Transverse colon (tissue), 4 donors: ENCODE data around the gene SVIL.

ENCODE experiments used
- CTCF ChIP-seq, 5 experiments: fragments of 200-600 bp in 3 of 5; fragments of 450-650 bp in 2 of 5; sonication (generic) in 3 of 5; IDR thresholded peaks; 1 replicate in 2 of 5; 2 replicates in 3 of 5; pipeline ENCODE4 v1.5.1; 2016 to 2017; ENCODE audit warnings: antibody characterized with exemption in 5 of 5, inconsistent platforms in 3 of 5, mild to moderate bottlenecking in 2 of 5, moderate library complexity in 1 of 5
- EP300 ChIP-seq: sonication (generic); formaldehyde crosslinking; IDR thresholded peaks from one replicate; pipeline ENCODE4 v1.6.1; 2017; ENCODE audit warnings: antibody characterized with exemption, low read depth
- POLR2A ChIP-seq: fragments of 450-650 bp; IDR thresholded peaks from one replicate; pipeline ENCODE4 v1.6.1; 2016; ENCODE audit warnings: antibody characterized with exemption, mild to moderate bottlenecking, moderate library complexity
- POLR2AphosphoS5 ChIP-seq, 3 donors: sonication (generic); formaldehyde crosslinking; IDR thresholded peaks; one replicate each; pipeline ENCODE4 v1.6.1; 2016; ENCODE audit warnings: antibody characterized with exemption in 3 of 3

- no peak for TF ChIP-seq CTCF (IDR thresholded peaks at IDR 0.05)
- TF ChIP-seq EP300 = no peak
- no peak for TF ChIP-seq POLR2A
- TF ChIP-seq POLR2AphosphoS5 (IDR thresholded peaks at IDR 0.05) = no peak
These were observed 133.1 kb downstream of the SVIL start for GRCh38 chr10:29501692-29502091.
